ENCODE results near the gene PCCA. TPM values are rescaled to one million over a fixed set of nuclear protein-coding genes. Genes with fewer than 3 reads are reported as not detected.
A peak's percentile ranks its signal among the peaks of the same experiment; 100 is the strongest.

Gene PCCA
- total and polyA plus RNA-seq, 2 of the 13 experiments (the other 11 are each of a cell fraction or from before 2014, with no cell fraction given): 15.0 to 32.2 TPM

GRCh38 chr13:100096526-100096925 lies 7.6 kb downstream of the PCCA start (continued):
- no peak for TF ChIP-seq AHDC1 (CRISPR knock-in tag; IDR thresholded peaks at IDR 0.05; ENCODE audit: borderline replicate concordance)
- TF ChIP-seq MAFF (IDR thresholded peaks at IDR 0.05; ENCODE audit: low read depth, low read length): peak; percentile 68
- no peak for TF ChIP-seq HNRNPLL (IDR thresholded peaks at IDR 0.05; ENCODE audit: low read depth, low read length, poor library complexity, severe bottlenecking)

GRCh38 chr13:100097821-100098220 lies 8.9 kb downstream of the PCCA start:
- in situ Hi-C loops (cut with HindIII; ENCODE audit: extremely low pct_ligation_motif_present, low pct_unique_long_range_greater_than_20kb) (no loop called here), intact Hi-C loops (cut with micrococcal nuclease; ENCODE audit: unreplicated experiment) (no loop called here)
- Histone ChIP-seq H3K79me2 (ENCODE audit: insufficient read depth, low read length) (peaks cover 69% of the 10 kb centered on the region), H3K9ac (ENCODE audit: insufficient read depth, low read depth, low read length) (no peak overlapping the region), H3K27me3 (ENCODE audit: control insufficient read depth in 1 of 2, insufficient read depth in 2 of 2, low read length in 2 of 2) (no peaks in the 10 kb centered on the region), H3K9me3 (ENCODE audit: low read length) (no peaks in the 10 kb centered on the region), H3K4me2 (ENCODE audit: low read depth, low read length) (no peak overlapping the region), H2AFZ (ENCODE audit: low read length) (no peak overlapping the region), H3K27ac (ENCODE audit: extremely low read length, insufficient read depth, low read length) (no peak overlapping the region), H4K20me1 (ENCODE audit: insufficient read depth, low read length) (no peaks in the 10 kb centered on the region), H3K4me1 (ENCODE audit: insufficient read depth, low read length) (peaks cover 46% of the 10 kb centered on the region), H3K36me3 (replicated peaks in 1 of 2; ENCODE audit: control insufficient read depth in 1 of 2, insufficient read depth in 2 of 2, low read length in 2 of 2) (peaks cover 0 to 2% of the 10 kb centered on the region in 2 experiments; a peak in 1 of 5 replicates), H3K4me3 (replicated peaks in 1 of 3; ENCODE audit: insufficient read depth in 1 of 3, low read depth in 2 of 3, low read length in 3 of 3) (no peak overlapping the region)
- no peak for TF ChIP-seq TGIF2 (CRISPR knock-in tag; IDR thresholded peaks at IDR 0.05)
- TF ChIP-seq ZC3H13 (CRISPR knock-in tag; IDR thresholded peaks at IDR 0.05): no peak
- TF ChIP-seq KLF12 (CRISPR knock-in tag; IDR thresholded peaks at IDR 0.05; ENCODE audit: borderline replicate concordance): no peak
- no peak for TF ChIP-seq NFKBIZ (CRISPR knock-in tag; IDR thresholded peaks at IDR 0.05)
- no peak for TF ChIP-seq ZNF512B (CRISPR knock-in tag; IDR thresholded peaks at IDR 0.05; ENCODE audit: borderline replicate concordance)
- no peak for TF ChIP-seq KDM4B (CRISPR knock-in tag; IDR thresholded peaks at IDR 0.05)
- TF ChIP-seq PLSCR1 (CRISPR knock-in tag; IDR thresholded peaks at IDR 0.05; ENCODE audit: borderline replicate concordance): no peak
- TF ChIP-seq IKZF4 (CRISPR knock-in tag; IDR thresholded peaks at IDR 0.05; ENCODE audit: borderline replicate concordance, low read depth, not compliant biosample characterization): no peak
- no peak for TF ChIP-seq ZNF883 (CRISPR knock-in tag; IDR thresholded peaks at IDR 0.05; ENCODE audit: not compliant biosample characterization)
- TF ChIP-seq ZNF816 (CRISPR knock-in tag; IDR thresholded peaks at IDR 0.05; ENCODE audit: borderline replicate concordance): no peak
- TF ChIP-seq NFE2L1 (CRISPR knock-in tag; IDR thresholded peaks at IDR 0.05; ENCODE audit: borderline replicate concordance): no peak
- no peak for DNase-seq (ENCODE audit: low spot score)
- WGBS (ENCODE audit: low lambda C conversion rate): 97% methylated on average over 1 of the region's 1 CpG
- no TSS peak for BruUV-seq (replicated peaks)
- POLR2A ChIA-PET: interaction anchor here (4.4 kb wide), 1 partner anchor 9 kb away, joined by 59 read pairs; the partner anchor contains the start of gene PCCA
- FAIRE-seq: no peak
- no peak for ATAC-seq
- CTCF ChIA-PET (ENCODE audit: low intra/inter-chr PET ratio, low total read pairs): no interaction called here
